ENCODE measurements around the gene KPNA1. TPM values are rescaled to one million over a fixed set of nuclear protein-coding genes. Genes with fewer than 3 reads are reported as not detected.

Gene KPNA1
- 27.8 and 41.7 TPM in 2 replicates for polyA plus RNA-seq (2011; rRNA removed)
- 34.9 and 35.0 TPM in 2 replicates for polyA minus RNA-seq (2011; rRNA and poly(A)+ RNA removed)

- POLR2A ChIA-PET, result no interaction called here
- Histone ChIP-seq H3K36me3 (ENCODE audit: control insufficient read depth, insufficient read depth, low read length) (no peaks in the 10 kb centered on the region), H3K27me3 (ENCODE audit: control insufficient read depth, insufficient read depth, low read length) (no peaks in the 10 kb centered on the region), H3K4me3 (ENCODE audit: low read depth, low read length) (peak within 1 kb of the TSS; percentile 89)
- CTCF ChIA-PET, result interaction anchor here (0.9 kb wide), 1 partner anchor 11 kb away, joined by 3 read pairs; no protein-coding TSS in a partner anchor
- TF ChIP-seq CTCF (IDR thresholded peaks at IDR 0.05; ENCODE audit: insufficient read depth, low read depth, low read length), result no peak
- peak; percentile 33 for DNase-seq (ENCODE audit: low read depth)
Observed at GRCh38 chr3:122514123-122515019, at the start of gene KPNA1. Gene KPNA1, minus strand, starts transcription at chr3:122514939. Its CDS starts 18,374 bp downstream, at chr3:122496565.

DNA sequence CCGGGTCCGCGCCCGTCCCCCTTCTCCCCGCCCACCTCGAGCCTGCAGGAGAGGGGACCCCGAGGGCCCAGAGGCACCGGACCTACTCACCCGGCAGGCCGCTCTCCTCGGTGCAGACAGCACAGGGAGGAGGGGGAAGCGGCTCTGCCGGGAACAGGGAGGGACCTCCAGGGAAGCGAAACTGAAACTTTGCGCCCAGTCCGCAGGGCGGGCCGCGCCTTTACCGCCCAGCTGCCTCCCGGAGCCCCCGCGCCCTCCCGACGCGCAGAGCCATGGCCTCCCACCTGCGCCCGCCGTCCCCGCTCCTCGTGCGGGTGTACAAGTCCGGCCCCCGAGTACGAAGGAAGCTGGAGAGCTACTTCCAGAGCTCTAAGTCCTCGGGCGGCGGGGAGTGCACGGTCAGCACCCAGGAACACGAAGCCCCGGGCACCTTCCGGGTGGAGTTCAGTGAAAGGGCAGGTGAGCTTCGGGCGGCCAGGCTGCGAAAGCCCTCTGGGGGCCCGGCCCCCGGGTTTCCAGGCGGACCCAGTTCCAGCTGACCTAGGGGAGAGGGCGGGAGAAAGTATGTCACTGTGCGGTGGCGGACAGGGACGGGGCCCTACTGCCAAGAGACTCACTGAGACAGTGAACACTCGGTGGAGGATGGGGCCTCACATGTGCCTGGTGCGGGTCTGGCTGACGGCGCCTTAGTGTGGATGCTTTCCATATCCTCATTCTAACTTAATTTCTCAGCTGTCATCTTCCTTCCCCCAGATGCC lies 49.6 kb upstream of the KPNA1 start, which contains the start of the genes DTX3L and PARP9:
Gene DTX3L (plus strand): TSS at position 184 of the 758 bp plus-strand sequence. CDS start 89 bp downstream, at position 273.
Gene PARP9 (minus strand): TSS at position 146 of the 758 bp plus-strand sequence. CDS start 4,680 bp downstream, outside the sequence.
- H3K27me3 ChIP-seq (ENCODE audit: control insufficient read depth, insufficient read depth, low read length), result no peaks in the 10 kb centered on the region
- H3K4me3 ChIP-seq (ENCODE audit: low read depth, low read length), result peak within 1 kb of the TSS; percentile 85
- ChIA-PET POLR2A (no interaction called here), CTCF (interaction anchor here (1.3 to 2.2 kb wide), 2 partner anchors 115 to 1018 kb away, joined by 3 to 15 read pairs; partner anchors contain the start of gene PARP14)
- DNase-seq (ENCODE audit: low read depth), result no peak
- TF ChIP-seq CTCF (IDR thresholded peaks at IDR 0.05; ENCODE audit: insufficient read depth, low read depth, low read length), result no peak
- peaks cover 3% of the 10 kb centered on the region; the same call in 1 of the 2 replicates for H3K36me3 ChIP-seq (ENCODE audit: control insufficient read depth, insufficient read depth, low read length)

GRCh38 chr3:122563717-122564025 lies 48.9 kb upstream of the KPNA1 start:
- peak overlapping the region; percentile 85 for H3K4me3 ChIP-seq (ENCODE audit: low read depth, low read length)
- TF ChIP-seq CTCF (IDR thresholded peaks at IDR 0.05; ENCODE audit: insufficient read depth, low read depth, low read length), result no peak
- POLR2A ChIA-PET, result no interaction called here
- CTCF ChIA-PET, result interaction anchor here (1.1 to 7.3 kb wide), 3 partner anchors 115 to 123 kb away, joined by 3 to 78 read pairs (median 15); partner anchors contain the start of gene PARP14
- no peaks in the 10 kb centered on the region for H3K27me3 ChIP-seq (ENCODE audit: control insufficient read depth, insufficient read depth, low read length)
- H3K36me3 ChIP-seq (ENCODE audit: control insufficient read depth, insufficient read depth, low read length), result peaks cover 3% of the 10 kb centered on the region; the same call in 1 of the 2 replicates
- no peak for DNase-seq (ENCODE audit: low read depth)

DNA sequence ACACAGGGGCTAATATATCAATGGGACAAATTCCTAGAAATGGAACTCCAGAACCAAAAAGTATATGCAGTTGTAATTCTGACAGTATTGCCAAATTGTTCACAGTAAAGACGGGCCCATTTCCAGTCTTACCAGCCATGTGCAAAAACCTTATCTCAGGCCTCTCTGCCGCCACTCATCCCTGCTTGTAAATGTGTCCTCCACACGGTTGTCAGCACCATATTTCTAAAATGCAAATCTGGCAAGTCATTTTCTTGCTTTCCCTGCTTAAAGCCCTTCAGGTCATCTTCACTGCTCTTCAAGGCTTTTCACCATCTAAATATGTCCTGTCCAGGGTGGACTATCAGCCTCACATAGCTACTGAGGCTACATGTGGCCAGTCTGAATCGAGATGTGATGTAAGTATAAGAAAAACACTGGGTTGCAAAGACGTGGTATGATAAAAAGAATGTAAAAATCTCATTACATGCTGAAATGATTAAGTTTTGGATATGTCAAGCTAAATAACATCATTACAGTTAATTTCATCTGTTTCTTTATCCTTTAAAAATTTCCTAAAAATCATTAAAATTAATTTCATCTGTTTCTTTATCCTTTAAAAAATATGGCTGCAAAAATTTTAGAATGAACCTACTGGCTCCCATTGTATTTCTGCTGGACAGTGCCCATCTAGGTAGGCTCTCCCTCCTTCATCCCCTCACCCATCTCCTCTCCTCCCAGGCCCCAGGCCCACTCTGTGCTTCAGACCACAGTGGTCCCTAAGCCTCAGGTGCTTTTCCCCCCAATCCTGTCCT lies 48.4 kb upstream of the KPNA1 start:
- CTCF ChIA-PET, result interaction anchor here (1.1 to 7.3 kb wide), 2 partner anchors 116 to 123 kb away, joined by 3 to 78 read pairs; partner anchors contain the start of gene PARP14
- DNase-seq (ENCODE audit: low read depth), result no peak

More for the DNA sequence above, 48.4 kb upstream of the KPNA1 start:
- TF ChIP-seq CTCF (IDR thresholded peaks at IDR 0.05; ENCODE audit: insufficient read depth, low read depth, low read length), result no peak
- Histone ChIP-seq H3K36me3 (ENCODE audit: control insufficient read depth, insufficient read depth, low read length) (peaks cover 3% of the 10 kb centered on the region; the same call in 1 of the 2 replicates), H3K4me3 (ENCODE audit: low read depth, low read length) (peak overlapping the region; percentile 85), H3K27me3 (ENCODE audit: control insufficient read depth, insufficient read depth, low read length) (no peaks in the 10 kb centered on the region)
- POLR2A ChIA-PET, result no interaction called here
